Right atrium auricular region (tissue), 2 donors: ENCODE measurements around the gene LYPD3. TPM values are rescaled to one million over a fixed set of nuclear protein-coding genes. Genes with fewer than 3 reads are reported as not detected.

Experiments used
- DNase-seq: peaks from one replicate; pipeline ENCODE4 v3.0.0-alpha.2; 2019; ENCODE audit warnings: low spot score
- H3K27ac ChIP-seq, 2 donors: fragments of 200-600 bp; sonication (generic); 1 replicate in 1 of 2; 2 replicates in 1 of 2; pipeline ENCODE4 v1.5.1; 2016 to 2019
- H3K27me3 ChIP-seq, 2 donors: fragments of 200-600 bp; sonication (generic); one replicate each; pipeline versions ENCODE4 v1.5.1 to v1.6.0; 2017 to 2019
- H3K36me3 ChIP-seq: fragments of 200-600 bp; sonication (generic); one replicate; pipeline ENCODE4 v1.5.1; 2016
- H3K4me1 ChIP-seq, 2 donors: fragments of 200-600 bp; sonication (generic); one replicate each; pipeline versions ENCODE4 v1.5.1 to v1.6.0; 2017 to 2019
- H3K4me3 ChIP-seq, 2 donors: fragments of 200-600 bp; sonication (generic); 1 replicate in 1 of 2; 2 replicates in 1 of 2; pipeline ENCODE4 v1.5.1; 2017 to 2019; ENCODE audit warnings: mild to moderate bottlenecking in 1 of 2, moderate library complexity in 1 of 2
- H3K9me3 ChIP-seq, 2 donors: fragments of 200-600 bp; sonication (generic); one replicate each; pipeline ENCODE4 v1.5.1; 2019
- total RNA-seq, 2 donors: library from RNA; depleted of rRNA; stranded (reverse); fragments of >200 nt; gene quantifications; one replicate each; pipeline ENCODE4 v1.1.0, GENCODE V29; 2016
- TF ChIP-seq, protein P1 (sequence below), 2 donors: fragments of 200-600 bp; sonication (generic); IDR thresholded peaks; one replicate each; pipeline ENCODE4 v1.5.1; 2019; ENCODE audit warnings: antibody characterized with exemption in 2 of 2

The LYPD3 gene
- total RNA-seq, 2 donors from 2014 or later: 0.90 TPM; not detected in 1

DNA sequence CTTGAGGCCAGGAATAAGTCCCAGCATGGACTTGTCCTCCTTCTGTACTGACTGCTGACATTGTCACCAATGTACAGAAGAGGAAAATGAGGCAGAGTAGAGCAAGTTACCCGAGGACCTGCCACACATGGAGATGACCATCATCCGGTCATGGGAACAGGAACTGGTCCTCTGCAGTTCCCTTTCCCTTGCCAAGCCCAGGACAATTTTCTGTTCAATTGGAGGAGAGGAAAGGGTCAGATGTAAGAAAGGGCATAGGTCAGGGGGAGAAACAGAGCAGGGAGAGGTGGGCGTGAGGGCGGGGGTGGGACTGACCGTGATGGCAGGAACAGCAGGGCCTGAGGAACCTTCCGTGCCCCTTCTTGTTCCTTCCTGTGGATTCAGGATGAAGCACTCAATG is 20.5 kb upstream of the LYPD3 start:
- Histone ChIP-seq H3K4me1 (no peaks in the 10 kb centered on the region), H3K4me3 (no peak overlapping the region), H3K27ac (no peak overlapping the region), H3K27me3 (no peaks in the 10 kb centered on the region), H3K36me3 (no peaks in the 10 kb centered on the region), H3K9me3 (no peaks in the 10 kb centered on the region)
- DNase-seq: no peak
- TF ChIP-seq, protein P1, sequence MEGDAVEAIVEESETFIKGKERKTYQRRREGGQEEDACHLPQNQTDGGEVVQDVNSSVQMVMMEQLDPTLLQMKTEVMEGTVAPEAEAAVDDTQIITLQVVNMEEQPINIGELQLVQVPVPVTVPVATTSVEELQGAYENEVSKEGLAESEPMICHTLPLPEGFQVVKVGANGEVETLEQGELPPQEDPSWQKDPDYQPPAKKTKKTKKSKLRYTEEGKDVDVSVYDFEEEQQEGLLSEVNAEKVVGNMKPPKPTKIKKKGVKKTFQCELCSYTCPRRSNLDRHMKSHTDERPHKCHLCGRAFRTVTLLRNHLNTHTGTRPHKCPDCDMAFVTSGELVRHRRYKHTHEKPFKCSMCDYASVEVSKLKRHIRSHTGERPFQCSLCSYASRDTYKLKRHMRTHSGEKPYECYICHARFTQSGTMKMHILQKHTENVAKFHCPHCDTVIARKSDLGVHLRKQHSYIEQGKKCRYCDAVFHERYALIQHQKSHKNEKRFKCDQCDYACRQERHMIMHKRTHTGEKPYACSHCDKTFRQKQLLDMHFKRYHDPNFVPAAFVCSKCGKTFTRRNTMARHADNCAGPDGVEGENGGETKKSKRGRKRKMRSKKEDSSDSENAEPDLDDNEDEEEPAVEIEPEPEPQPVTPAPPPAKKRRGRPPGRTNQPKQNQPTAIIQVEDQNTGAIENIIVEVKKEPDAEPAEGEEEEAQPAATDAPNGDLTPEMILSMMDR (IDR thresholded peaks at IDR 0.05): no peak

DNA sequence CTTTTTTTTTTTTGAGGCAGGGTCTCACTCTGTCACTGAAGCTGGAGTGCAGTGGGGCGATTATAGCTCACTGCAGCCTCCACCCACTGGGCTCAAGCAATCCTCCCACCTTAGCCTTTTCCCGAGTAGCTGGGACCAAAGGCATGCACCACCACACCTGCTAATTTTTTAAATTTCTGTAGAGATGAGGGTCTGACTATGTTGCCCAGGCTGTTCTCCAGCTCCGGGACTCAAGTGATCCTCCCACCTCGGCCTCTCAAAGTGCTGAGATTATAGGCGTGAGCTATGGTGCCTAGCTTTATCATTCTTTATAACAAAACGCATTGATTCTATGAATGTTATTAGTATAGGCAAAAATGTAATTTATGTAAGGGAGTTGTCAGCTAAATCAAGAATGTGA is 17.9 kb upstream of the LYPD3 start:
- Histone ChIP-seq H3K9me3 (no peaks in the 10 kb centered on the region), H3K4me3 (no peak overlapping the region), H3K27me3 (no peaks in the 10 kb centered on the region), H3K27ac (no peak overlapping the region), H3K36me3 (no peaks in the 10 kb centered on the region), H3K4me1 (no peaks in the 10 kb centered on the region)
- DNase-seq: no peak
- TF ChIP-seq, protein P1 (IDR thresholded peaks at IDR 0.05): no peak

DNA sequence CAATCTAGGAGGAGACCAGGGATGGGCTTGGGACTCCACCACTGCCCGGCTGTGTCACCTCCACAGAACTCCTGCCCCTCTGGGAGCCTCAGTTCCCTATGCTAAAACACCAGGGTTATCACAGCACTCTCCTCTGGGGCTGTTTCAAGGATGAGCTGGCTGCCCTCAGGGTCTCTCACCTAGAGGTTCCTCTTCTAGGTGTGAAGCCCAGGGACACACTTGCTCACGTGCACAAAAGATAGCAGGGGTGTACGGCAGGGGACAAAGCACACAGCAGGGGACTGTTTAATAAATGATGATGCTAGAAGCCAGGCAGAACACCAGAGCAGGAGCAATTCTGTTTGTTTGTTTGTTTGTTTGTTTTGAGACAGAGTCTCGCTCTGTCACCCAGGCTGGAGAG is 16.8 kb upstream of the LYPD3 start:
- H3K9me3 ChIP-seq: no peaks in the 10 kb centered on the region
- no peak overlapping the region for H3K4me3 ChIP-seq
- no peaks in the 10 kb centered on the region for H3K36me3 ChIP-seq
- TF ChIP-seq, protein P1 (IDR thresholded peaks at IDR 0.05): no peak
- DNase-seq: no peak
- H3K27ac ChIP-seq: no peak overlapping the region
- no peaks in the 10 kb centered on the region for H3K27me3 ChIP-seq
- H3K4me1 ChIP-seq: no peaks in the 10 kb centered on the region

DNA sequence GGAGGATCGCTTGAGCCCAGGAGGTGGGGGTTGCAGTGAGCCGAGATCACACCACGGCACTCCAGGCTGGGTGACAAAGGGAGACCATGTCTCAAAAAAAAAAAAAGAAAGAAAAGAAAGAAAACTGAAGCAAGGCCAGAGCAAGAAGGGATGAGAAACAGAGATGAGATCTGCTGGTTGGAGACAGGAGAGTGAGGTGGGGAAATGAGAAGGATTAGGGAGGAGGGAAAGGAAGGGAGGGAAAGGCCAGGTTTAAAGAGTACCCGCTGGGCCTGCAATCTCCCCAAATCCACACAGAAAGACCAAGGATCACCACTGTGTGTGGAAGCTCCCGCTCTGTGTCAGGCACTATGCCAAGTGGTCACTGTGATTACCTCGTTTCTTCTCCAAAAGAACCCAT is 16.3 kb upstream of the LYPD3 start:
- Histone ChIP-seq H3K4me3 (no peak overlapping the region), H3K36me3 (no peaks in the 10 kb centered on the region), H3K27me3 (no peaks in the 10 kb centered on the region), H3K9me3 (no peaks in the 10 kb centered on the region), H3K4me1 (no peaks in the 10 kb centered on the region), H3K27ac (no peak overlapping the region)
- no peak for DNase-seq
- TF ChIP-seq, protein P1 (IDR thresholded peaks at IDR 0.05): no peak

DNA sequence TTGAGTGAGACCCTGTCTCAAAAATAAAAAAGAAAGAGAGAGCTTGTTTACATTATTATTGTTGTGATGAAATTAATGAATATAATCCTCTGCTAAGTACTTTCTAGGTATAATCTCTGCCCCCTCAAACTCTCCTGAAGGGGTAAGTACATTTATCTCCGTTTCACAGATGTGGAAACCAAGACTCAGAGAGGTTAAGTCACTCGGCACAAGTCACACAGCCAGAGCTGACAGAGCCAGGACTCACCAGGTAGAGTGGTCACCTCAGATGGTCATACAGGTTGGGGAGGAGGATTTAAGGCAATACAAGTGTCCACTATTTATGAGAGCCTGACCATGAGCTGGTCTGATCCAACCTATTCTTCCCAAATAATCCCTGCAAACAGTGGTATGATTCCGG is 15.2 kb upstream of the LYPD3 start:
- Histone ChIP-seq H3K4me3 (no peak overlapping the region), H3K9me3 (no peaks in the 10 kb centered on the region), H3K36me3 (no peaks in the 10 kb centered on the region), H3K4me1 (peaks cover 0 to 3% of the 10 kb centered on the region in 2 donors), H3K27ac (no peak overlapping the region), H3K27me3 (no peaks in the 10 kb centered on the region)
- DNase-seq: no peak
- TF ChIP-seq, protein P1 (IDR thresholded peaks at IDR 0.05): no peak

DNA sequence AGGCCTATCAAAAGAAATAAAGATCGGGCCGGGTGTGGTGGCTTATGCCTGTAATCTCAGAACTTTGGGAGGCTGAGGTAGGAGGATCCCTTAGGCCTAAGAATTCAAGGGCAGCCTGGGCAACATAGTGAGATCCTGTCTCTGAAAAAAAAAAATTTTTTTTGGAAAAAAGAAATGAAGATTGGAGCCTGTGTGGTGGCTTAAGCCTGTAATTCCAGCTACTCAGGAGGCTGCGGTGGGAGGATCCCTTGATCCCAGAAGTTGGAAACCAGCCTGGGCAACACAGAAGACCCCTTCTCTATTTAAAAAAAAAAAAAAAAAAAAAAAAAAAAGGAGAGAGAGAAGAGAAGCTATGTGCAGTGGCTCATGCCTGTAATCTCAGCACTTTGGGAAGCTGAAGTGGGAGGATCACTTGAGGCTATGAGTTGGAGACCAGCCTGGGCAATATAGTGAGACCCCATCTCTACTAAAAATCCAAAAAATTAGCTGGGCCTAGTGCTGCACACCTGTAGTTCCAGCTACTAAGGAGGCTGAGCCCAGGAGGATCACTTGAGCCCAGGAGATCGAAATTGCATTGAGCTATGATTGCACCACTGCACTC is 14.7 kb upstream of the LYPD3 start:
- Histone ChIP-seq H3K4me1 (peaks cover 0 to 4% of the 10 kb centered on the region in 2 donors), H3K4me3 (no peak overlapping the region), H3K9me3 (no peaks in the 10 kb centered on the region), H3K36me3 (no peaks in the 10 kb centered on the region), H3K27me3 (no peaks in the 10 kb centered on the region), H3K27ac (no peak overlapping the region)
- no peak for DNase-seq
- TF ChIP-seq, protein P1 (IDR thresholded peaks at IDR 0.05): no peak
